CD4-positive, alpha-beta memory T cell (primary cell): ENCODE measurements around the gene MARCHF3. TPM values are rescaled to one million over a fixed set of nuclear protein-coding genes. Genes with fewer than 3 reads are reported as not detected.
A peak's percentile ranks its signal among the peaks of the same experiment; 100 is the strongest.

ENCODE experiments used
- CTCF ChIA-PET: fragments of 350-600 bp; sonication (Branson Sonifier 250); formaldehyde crosslinking; loops from one replicate; lab custom pipeline; 2021; ENCODE audit warnings: inconsistent platforms; ENCODE audit not compliant: partially characterized antibody; lab: Charles Lee
- POLR2A ChIA-PET: fragments of 350-600 bp; sonication (Branson Sonifier 250); formaldehyde crosslinking; loops from one replicate; lab custom pipeline; 2021; ENCODE audit not compliant: partially characterized antibody; lab: Charles Lee
- DNase-seq, 5 donors: peaks; one replicate each; pipeline versions ENCODE4 v3.0.0 to v3.0.0-alpha.2; 2020 to 2022; ENCODE audit warnings: mixed read lengths in 1 of 5
- H3K27ac ChIP-seq: one replicate; pipeline ENCODE4 v1.7.0; 2013; ENCODE audit warnings: low read depth, low read length
- H3K27me3 ChIP-seq: 2 replicates; pipeline ENCODE4 v1.7.0; 2013; ENCODE audit warnings: mild to moderate bottlenecking, low read length, moderate library complexity; ENCODE audit not compliant: insufficient read depth
- H3K36me3 ChIP-seq: 2 replicates; pipeline ENCODE4 v1.7.0; 2013; ENCODE audit warnings: mild to moderate bottlenecking, low read length, moderate library complexity; ENCODE audit not compliant: insufficient read depth
- H3K4me1 ChIP-seq: 2 replicates; pipeline ENCODE4 v1.7.0; 2013; ENCODE audit warnings: mild to moderate bottlenecking, low read length, moderate library complexity; ENCODE audit not compliant: insufficient read depth
- H3K4me3 ChIP-seq, 2 donors: one replicate each; pipeline ENCODE4 v1.7.0; 2013; ENCODE audit warnings: low read length in 2 of 2, mild to moderate bottlenecking in 1 of 2
- H3K9me3 ChIP-seq, 2 donors: one replicate each; pipeline ENCODE4 v1.7.0; 2013; ENCODE audit warnings: low read length in 2 of 2, control low read depth in 1 of 2; ENCODE audit not compliant: control insufficient read depth in 1 of 2
- H3K27ac Mint-ChIP-seq, 7 donors: one replicate each; pipeline ENCODE4 v1.8.0; 2020 to 2021; ENCODE audit warnings: mixed read lengths in 7 of 7, mild to moderate bottlenecking in 6 of 7, inconsistent platforms in 3 of 7, moderate library complexity in 3 of 7
- H3K27me3 Mint-ChIP-seq, 2 donors: one replicate each; pipeline ENCODE4 v1.8.0; 2020 to 2021; ENCODE audit warnings: mixed read lengths in 2 of 2
- H3K36me3 Mint-ChIP-seq, 2 donors: one replicate each; pipeline ENCODE4 v1.8.0; 2020 to 2021; ENCODE audit warnings: mixed read lengths in 2 of 2, inconsistent platforms in 1 of 2, mild to moderate bottlenecking in 1 of 2
- H3K4me1 Mint-ChIP-seq, 4 donors: one replicate each; pipeline ENCODE4 v1.8.0; 2020 to 2021; ENCODE audit warnings: mixed read lengths in 4 of 4, mild to moderate bottlenecking in 1 of 4
- H3K4me3 Mint-ChIP-seq, 8 donors: one replicate each; pipeline ENCODE4 v1.8.0; 2020 to 2021; ENCODE audit warnings: mixed read lengths in 8 of 8, mild to moderate bottlenecking in 7 of 8, moderate library complexity in 6 of 8, inconsistent platforms in 3 of 8
- H3K9me3 Mint-ChIP-seq, 8 donors: one replicate each; pipeline ENCODE4 v1.8.0; 2020 to 2021; ENCODE audit warnings: mixed read lengths in 8 of 8, mild to moderate bottlenecking in 5 of 8, inconsistent platforms in 3 of 8, moderate library complexity in 1 of 8
- intact Hi-C: fragments of 100-400 bp; cut with micrococcal nuclease; formaldehyde crosslinking; loops from one replicate; pipeline ENCODE4 v1.15.1; 2023
- polyA plus RNA-seq, 2 donors: library from polyadenylated mRNA; unstranded; fragments of 300-500 nt; fragmentation: Illumina TruSeq; gene quantifications; one replicate each; pipeline ENCODE4 v1.2.3, GENCODE V29; 2021
- total RNA-seq, 2 experiments: library from RNA; stranded (reverse); gene quantifications; one replicate each; pipeline ENCODE4 v1.2.3, GENCODE V29; 2021

The MARCHF3 gene
- total and polyA plus RNA-seq, 4 experiments from 2014 or later = 3.2 to 7.5 (median 4.4) TPM

DNA sequence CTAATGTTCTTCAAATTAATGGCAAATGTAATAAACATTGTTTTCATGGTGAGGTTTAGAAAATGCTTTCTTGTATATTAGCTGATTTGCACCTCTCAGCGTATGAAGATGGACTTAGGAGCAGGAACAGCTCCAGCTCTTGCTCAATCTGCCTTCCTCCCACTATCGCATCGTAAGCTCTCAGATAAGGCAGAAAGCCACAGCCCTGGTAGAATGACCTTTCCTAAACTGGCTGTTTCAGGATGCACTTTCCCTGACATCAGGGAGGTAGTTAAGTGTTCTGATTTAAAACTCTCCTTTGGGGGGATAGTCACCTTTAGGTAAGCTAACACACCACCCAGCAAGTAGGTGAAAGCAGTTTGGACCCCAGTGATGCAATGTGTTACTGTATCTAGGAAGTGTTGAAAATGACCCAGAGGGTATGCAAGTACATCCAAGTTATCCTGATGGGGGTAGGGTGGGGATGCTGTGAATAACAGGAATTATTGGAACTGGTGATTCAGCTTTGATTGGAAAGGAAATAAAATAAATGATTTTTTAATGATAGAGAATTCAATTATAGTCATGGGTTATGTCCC, 181.2 kb downstream of the MARCHF3 start:
- intact Hi-C loops = no loop called here
- Mint-ChIP-seq H3K27ac (peak overlapping the region in 2 of 7 donors; percentile 9 to 88), H3K4me3 (no peak overlapping the region)

DNA sequence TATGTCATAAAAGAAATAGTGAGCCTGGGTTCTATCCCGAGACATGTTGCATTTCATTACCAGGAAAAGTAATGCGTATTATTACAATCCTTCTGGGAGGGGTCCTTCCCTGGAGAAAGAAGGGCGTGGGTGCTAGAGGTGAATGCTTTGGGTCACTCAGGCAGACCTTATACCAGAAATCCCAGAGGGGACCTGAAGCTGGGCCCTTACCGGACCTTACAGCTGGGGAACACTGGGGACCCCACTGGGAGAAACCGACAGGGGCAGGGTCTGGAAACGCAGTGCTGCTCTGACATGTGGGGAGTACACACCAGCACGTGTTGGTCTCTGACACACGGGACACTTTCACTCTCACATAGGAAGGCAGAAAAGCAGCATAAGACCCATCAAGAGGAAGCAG, 182.1 kb downstream of the MARCHF3 start:
- Histone ChIP-seq H3K4me3 (no peak overlapping the region), H3K4me1 (peaks cover 43% of the 10 kb centered on the region), H3K36me3 (no peaks in the 10 kb centered on the region), H3K27me3 (no peaks in the 10 kb centered on the region), H3K9me3 (no peaks in the 10 kb centered on the region), H3K27ac (no peak overlapping the region)
- H3K27ac Mint-ChIP-seq = peak overlapping the region in 2 of 7 donors; percentile 47 to 68
- intact Hi-C loops = no loop called here
- no peaks in the 10 kb centered on the region for H3K36me3 Mint-ChIP-seq
- ChIA-PET POLR2A (interaction anchor here (1.5 kb wide), 1 partner anchor 71 kb away, joined by 3 read pairs; the partner anchor contains the start of gene LMNB1), CTCF (interaction anchor here (1.0 kb wide), 1 partner anchor 15 kb away, joined by 3 read pairs; no protein-coding TSS in a partner anchor)
- DNase-seq = no peak
- H3K4me1 Mint-ChIP-seq = peaks cover 29 to 59% (median 47%) of the 10 kb centered on the region in 4 donors
- no peaks in the 10 kb centered on the region for H3K27me3 Mint-ChIP-seq
- H3K9me3 Mint-ChIP-seq = no peaks in the 10 kb centered on the region
- no peak overlapping the region for H3K4me3 Mint-ChIP-seq

More for the DNA sequence above, 181.2 kb downstream of the MARCHF3 start:
- POLR2A ChIA-PET = interaction anchor here (0.8 kb wide), 1 partner anchor 181 kb away, joined by 3 read pairs; the partner anchor contains the start of gene MARCHF3
- H3K27ac ChIP-seq = no peak overlapping the region
- no peak overlapping the region for H3K4me3 ChIP-seq
- no peaks in the 10 kb centered on the region for H3K36me3 Mint-ChIP-seq
- no peaks in the 10 kb centered on the region for H3K9me3 ChIP-seq
- peaks cover 34 to 68% (median 55%) of the 10 kb centered on the region in 4 donors for H3K4me1 Mint-ChIP-seq
- no peaks in the 10 kb centered on the region for H3K27me3 ChIP-seq
- peaks cover 46% of the 10 kb centered on the region for H3K4me1 ChIP-seq
- no peaks in the 10 kb centered on the region for H3K27me3 Mint-ChIP-seq
- H3K36me3 ChIP-seq = no peaks in the 10 kb centered on the region
- DNase-seq = no peak
- CTCF ChIA-PET = interaction anchor here (0.8 kb wide), 1 partner anchor 37 kb away, joined by 3 read pairs; no protein-coding TSS in a partner anchor
- peaks cover 0 to 7% (median 0%) of the 10 kb centered on the region in 8 donors for H3K9me3 Mint-ChIP-seq

DNA sequence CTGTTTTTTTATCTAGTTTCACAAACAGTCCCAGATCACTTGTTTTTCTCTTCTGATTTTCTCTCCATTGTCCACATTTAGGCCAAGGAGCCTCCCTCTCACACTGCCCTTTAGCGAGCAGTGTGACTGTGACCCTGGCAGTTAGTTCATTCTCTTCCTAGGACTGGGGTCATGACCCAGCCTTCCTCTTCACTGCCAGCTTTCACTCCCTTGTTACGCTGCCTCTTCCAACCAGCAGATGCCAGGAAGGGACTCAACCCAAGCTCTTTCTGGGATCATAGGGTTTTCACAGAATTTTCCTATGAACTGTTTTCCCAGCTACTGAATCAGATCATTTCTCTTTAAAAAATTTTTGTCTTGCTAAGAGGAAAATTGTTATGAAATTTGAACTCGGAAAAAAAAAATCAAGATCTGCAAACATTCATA, 182.5 kb downstream of the MARCHF3 start:
- peaks cover 26 to 55% (median 43%) of the 10 kb centered on the region in 4 donors for H3K4me1 Mint-ChIP-seq
- no peaks in the 10 kb centered on the region for H3K9me3 ChIP-seq
- no peaks in the 10 kb centered on the region for H3K27me3 Mint-ChIP-seq
- no peaks in the 10 kb centered on the region for H3K36me3 Mint-ChIP-seq
- no peak for DNase-seq
- no peak overlapping the region for H3K27ac ChIP-seq
- ChIA-PET CTCF (interaction anchor here (1.0 kb wide), 1 partner anchor 16 kb away, joined by 3 read pairs; no protein-coding TSS in a partner anchor), POLR2A (interaction anchor here (1.5 kb wide), 1 partner anchor 71 kb away, joined by 3 read pairs; the partner anchor contains the start of gene LMNB1)
- H3K27me3 ChIP-seq = no peaks in the 10 kb centered on the region
- H3K27ac Mint-ChIP-seq = peak overlapping the region in 3 of 7 donors; percentile 32 to 83 (median 68)
- H3K4me3 Mint-ChIP-seq = no peak overlapping the region
- no peaks in the 10 kb centered on the region for H3K9me3 Mint-ChIP-seq
- intact Hi-C loops = no loop called here
- H3K36me3 ChIP-seq = no peaks in the 10 kb centered on the region
- peaks cover 39% of the 10 kb centered on the region for H3K4me1 ChIP-seq
- no peak overlapping the region for H3K4me3 ChIP-seq

DNA sequence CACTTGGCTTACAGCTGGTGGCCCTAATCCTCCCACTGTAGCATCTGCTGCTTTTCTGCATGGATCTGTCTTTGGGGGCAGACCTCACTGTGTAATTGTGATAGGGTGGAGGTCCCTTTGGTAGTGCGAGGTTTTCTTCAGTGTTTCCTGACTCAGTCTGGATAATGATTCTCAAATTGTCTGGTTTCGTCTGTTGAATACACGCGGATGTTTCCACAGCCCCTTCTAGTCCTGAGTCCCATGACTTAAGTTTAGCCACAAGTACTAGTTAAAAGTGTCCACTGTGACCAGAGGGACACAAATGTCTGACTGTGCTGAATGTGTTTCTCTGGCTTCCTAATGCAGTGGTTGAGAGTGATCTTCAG, 182.9 kb downstream of the MARCHF3 start:
- no peaks in the 10 kb centered on the region for H3K27me3 ChIP-seq
- Mint-ChIP-seq H3K4me3 (no peak overlapping the region), H3K27me3 (no peaks in the 10 kb centered on the region), H3K36me3 (no peaks in the 10 kb centered on the region), H3K9me3 (no peaks in the 10 kb centered on the region), H3K27ac (peak overlapping the region in 2 of 7 donors; percentile 44 to 83), H3K4me1 (peaks cover 23 to 51% (median 39%) of the 10 kb centered on the region in 4 donors)
- no peaks in the 10 kb centered on the region for H3K36me3 ChIP-seq
- H3K4me3 ChIP-seq = no peak overlapping the region
- intact Hi-C loops = no loop called here
- POLR2A ChIA-PET = interaction anchor here (1.5 kb wide), 1 partner anchor 71 kb away, joined by 3 read pairs; the partner anchor contains the start of gene LMNB1
- peaks cover 35% of the 10 kb centered on the region for H3K4me1 ChIP-seq
- DNase-seq = no peak
- H3K9me3 ChIP-seq = no peaks in the 10 kb centered on the region
- CTCF ChIA-PET = no interaction called here
- H3K27ac ChIP-seq = no peak overlapping the region

DNA sequence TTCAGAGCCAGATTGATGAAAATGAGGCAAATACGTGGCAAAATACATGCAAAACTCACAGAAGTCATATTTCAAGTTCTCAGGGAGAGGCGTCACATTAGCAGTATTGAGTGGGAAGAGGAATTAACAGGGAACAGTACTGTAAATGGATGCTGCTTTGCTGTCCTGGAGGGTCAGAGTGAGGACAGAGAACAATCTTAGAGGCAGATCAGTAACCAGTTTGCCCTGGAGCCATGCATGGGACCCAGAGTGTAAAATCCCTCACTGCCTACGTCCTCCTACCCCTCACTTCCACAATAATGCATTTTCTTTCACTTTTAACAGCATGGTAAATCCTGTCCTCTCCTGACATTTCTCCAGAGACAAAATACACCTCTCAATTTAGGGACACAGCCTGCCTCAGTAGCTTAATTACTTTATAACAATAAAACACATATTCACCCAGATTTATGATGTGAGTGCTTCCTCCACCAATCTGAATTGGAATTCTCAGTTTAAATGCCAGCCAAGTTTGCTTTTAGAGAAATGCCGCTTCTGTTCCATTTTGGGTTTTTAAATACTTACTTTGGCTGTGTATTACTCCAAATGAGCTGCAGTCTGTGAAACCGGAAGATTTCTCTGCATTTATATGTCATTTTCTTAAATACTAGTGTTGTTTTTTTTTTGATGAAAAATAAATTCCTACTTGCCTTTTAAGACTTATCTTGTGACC, 183.5 kb downstream of the MARCHF3 start:
- Mint-ChIP-seq H3K27ac (peak overlapping the region in 5 of 7 donors; percentile 65 to 90 (median 72)), H3K4me1 (peaks cover 17 to 46% (median 33%) of the 10 kb centered on the region in 4 donors), H3K9me3 (no peaks in the 10 kb centered on the region), H3K27me3 (no peaks in the 10 kb centered on the region), H3K36me3 (no peaks in the 10 kb centered on the region), H3K4me3 (no peak overlapping the region)
- ChIA-PET POLR2A (interaction anchor here (1.5 kb wide), 1 partner anchor 70 kb away, joined by 3 read pairs; the partner anchor contains the start of gene LMNB1), CTCF (no interaction called here)
- no peak for DNase-seq
- H3K36me3 ChIP-seq = no peaks in the 10 kb centered on the region
- intact Hi-C loops = no loop called here
- H3K4me1 ChIP-seq = peaks cover 30% of the 10 kb centered on the region
- H3K27ac ChIP-seq = no peak overlapping the region
- H3K9me3 ChIP-seq = no peaks in the 10 kb centered on the region
- H3K4me3 ChIP-seq = no peak overlapping the region
- H3K27me3 ChIP-seq = no peaks in the 10 kb centered on the region

DNA sequence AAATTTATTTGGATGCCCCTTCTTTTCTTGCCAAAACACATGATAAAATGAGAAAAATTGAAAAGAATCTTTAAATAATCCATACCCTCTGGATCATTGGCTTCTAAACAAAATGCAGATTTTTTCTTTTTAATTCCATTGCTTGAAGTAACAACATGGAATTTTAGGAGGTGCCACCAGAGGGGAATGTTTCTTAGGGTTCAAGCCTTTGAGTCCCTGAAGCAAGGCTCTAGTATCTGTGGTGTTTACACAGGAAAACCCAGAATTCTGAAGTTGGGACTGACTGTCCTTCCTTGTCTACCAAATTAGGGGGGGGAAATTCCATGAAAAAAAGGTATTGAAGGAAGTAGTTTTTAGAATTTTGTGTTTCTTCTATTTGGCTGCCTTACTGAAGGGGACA, 184.0 kb downstream of the MARCHF3 start:
- H3K27me3 Mint-ChIP-seq = no peaks in the 10 kb centered on the region
- intact Hi-C loops = no loop called here
- H3K4me1 Mint-ChIP-seq = peaks cover 12 to 40% (median 28%) of the 10 kb centered on the region in 4 donors

More for the DNA sequence above, 184.0 kb downstream of the MARCHF3 start:
- Histone ChIP-seq H3K9me3 (no peaks in the 10 kb centered on the region), H3K27me3 (no peaks in the 10 kb centered on the region), H3K36me3 (no peaks in the 10 kb centered on the region), H3K4me1 (peaks cover 24% of the 10 kb centered on the region), H3K27ac (no peak overlapping the region), H3K4me3 (no peak overlapping the region)
- ChIA-PET POLR2A (interaction anchor here (1.0 to 1.6 kb wide), 9 partner anchors 9 to 383 kb away, joined by 3 to 16 read pairs (median 4); partner anchors contain the start of genes LMNB1 and MARCHF3), CTCF (interaction anchor here (1.1 to 1.3 kb wide), 4 partner anchors 7 to 646 kb away, joined by 3 to 4 read pairs (median 3); no protein-coding TSS in a partner anchor)
- H3K27ac Mint-ChIP-seq = peak overlapping the region in 5 of 7 donors; percentile 65 to 90 (median 87)
- peak overlapping the region in 1 of 8 donors; percentile 52 for H3K4me3 Mint-ChIP-seq
- no peak for DNase-seq
- no peaks in the 10 kb centered on the region for H3K9me3 Mint-ChIP-seq
- H3K36me3 Mint-ChIP-seq = no peaks in the 10 kb centered on the region
